KOPT-K1 (cell line): ENCODE results near the gene PLCL1.

Source experiments
- H3K27ac ChIP-seq: fragments of 200-600 bp; sonication (generic); 2 replicates; pipeline ENCODE4 v1.5.1; 2016; ENCODE audit warnings: antibody characterized with exemption, mild to moderate bottlenecking, low read depth, low read length; ENCODE audit not compliant: poor library complexity, severe bottlenecking
- H3K36me3 ChIP-seq: fragments of 200-600 bp; sonication (generic); 2 replicates; pipeline ENCODE4 v1.5.1; 2017; ENCODE audit warnings: antibody characterized with exemption, mild to moderate bottlenecking, low read length, moderate library complexity; ENCODE audit not compliant: insufficient read depth
- H3K9me3 ChIP-seq: fragments of 200-600 bp; sonication (generic); 2 replicates; pipeline ENCODE4 v1.5.1; 2017; ENCODE audit warnings: antibody characterized with exemption, low read length, mild to moderate bottlenecking; ENCODE audit not compliant: insufficient read depth, poor library complexity, severe bottlenecking

The PLCL1 gene

DNA sequence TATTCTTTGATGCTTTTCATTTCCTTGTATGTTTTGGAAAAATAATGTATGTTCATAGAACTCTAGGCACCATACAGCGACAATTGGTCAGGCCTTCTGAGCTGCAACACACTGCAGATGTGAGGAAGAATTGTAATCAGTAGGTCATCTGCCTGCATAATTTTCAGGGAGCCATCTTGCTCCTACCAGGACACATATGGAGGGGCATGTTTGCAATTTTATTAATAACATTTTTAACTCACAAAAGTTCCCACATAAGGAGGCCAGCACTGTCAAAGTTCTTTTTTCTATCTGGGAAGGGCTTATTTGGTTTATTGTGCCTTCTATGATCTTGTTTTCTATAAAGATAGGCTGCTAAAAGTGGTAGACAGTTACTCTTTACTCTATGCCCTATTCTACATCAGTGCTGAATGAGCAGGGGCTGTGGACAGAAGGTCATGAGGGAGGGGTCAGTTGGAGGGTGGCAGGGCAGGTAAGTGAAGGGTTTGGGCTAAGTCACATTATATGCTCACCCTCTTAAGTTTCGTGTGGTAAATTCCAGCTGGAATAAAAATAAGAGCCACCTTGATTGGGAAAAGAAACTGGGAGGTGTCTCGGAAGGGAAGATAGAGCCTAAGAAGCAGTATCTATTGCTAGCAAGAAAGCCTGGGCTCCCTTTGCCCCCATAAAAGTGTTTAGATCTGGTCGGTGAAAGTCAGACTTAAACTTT, 126.3 kb downstream of the PLCL1 start:
- Histone ChIP-seq H3K27ac (no peak overlapping the region), H3K36me3 (no peaks in the 10 kb centered on the region), H3K9me3 (no peaks in the 10 kb centered on the region)

DNA sequence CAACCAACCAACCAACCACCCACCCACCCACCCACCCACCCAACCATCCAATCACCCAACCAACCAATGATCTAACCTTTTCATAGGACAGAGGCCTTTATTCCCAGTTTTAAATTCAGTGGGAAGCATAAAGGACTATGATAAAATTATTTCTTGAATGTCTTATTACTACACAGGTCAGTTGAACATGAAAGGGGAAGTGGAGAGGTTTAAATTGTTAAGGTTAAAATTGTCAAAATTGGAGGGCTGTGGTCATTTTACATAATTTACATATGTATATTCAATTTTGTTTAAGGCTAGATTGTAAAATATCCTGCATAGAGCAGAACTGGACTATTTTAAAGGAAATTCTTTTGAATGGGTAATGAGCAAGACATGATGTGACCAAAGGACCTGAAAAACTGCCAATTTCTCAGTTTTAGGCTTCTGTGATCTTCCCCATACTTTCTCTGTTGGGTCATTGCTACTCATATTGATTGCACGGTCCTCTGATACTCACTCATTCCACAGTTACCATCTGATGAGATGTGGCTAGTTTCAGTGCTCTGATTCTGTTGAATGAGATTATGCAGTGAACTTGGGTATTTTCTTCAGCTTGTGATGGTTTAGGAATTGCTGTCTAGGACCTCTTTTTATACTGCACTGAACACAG, 127.4 kb downstream of the PLCL1 start:
- no peaks in the 10 kb centered on the region for H3K9me3 ChIP-seq
- no peaks in the 10 kb centered on the region for H3K36me3 ChIP-seq
- no peak overlapping the region for H3K27ac ChIP-seq

DNA sequence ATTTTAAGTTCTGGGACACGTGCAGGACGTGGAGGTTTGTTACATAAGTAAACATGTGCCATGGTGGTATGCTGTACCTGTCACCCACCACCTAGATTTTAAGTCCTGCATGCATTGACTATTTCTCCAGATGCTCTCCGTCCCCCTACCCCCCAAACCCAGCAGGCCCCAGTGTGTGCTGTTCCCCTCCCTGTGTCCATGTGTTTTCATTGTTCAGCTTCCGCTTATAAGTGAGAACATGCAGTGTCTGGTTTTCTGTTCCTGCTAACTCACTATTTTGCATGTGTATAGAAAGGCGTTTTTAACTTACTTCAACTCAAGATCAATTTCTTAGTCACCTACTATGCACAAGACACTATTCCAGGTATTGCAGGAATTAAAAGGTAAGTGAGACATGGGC, 128.0 kb downstream of the PLCL1 start:
- Histone ChIP-seq H3K9me3 (no peaks in the 10 kb centered on the region), H3K36me3 (no peaks in the 10 kb centered on the region), H3K27ac (no peak overlapping the region)

DNA sequence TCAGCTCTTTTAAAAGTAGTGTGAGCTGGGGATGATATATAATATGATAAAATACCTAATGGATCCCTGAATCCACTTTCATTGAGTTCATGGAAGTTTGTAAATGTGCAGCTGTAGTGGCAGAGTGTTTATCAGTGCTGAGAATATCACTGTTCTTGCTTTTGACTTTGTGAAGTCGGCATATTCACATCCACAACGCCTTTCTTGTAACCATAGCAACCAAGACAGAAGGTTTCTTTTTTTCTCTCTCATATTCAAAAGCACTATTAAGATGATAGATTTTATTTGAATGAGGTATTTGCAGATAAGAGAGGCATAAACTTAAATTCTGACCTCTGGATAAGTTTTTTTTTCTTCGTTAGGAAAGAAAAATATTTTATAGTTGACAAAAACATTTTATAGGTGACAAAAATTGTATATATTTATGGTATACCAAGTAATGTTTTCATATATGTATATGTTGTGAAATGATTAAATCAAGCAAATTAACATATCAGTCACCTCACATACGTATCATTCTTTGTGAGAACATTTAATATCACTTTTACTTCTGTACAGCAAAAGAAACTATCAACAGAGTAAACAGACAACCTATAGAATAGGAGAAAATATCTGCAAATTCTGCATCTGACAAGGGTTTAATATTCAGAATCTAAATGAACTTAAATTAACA, 130.0 kb downstream of the PLCL1 start:
- H3K27ac ChIP-seq: no peak overlapping the region
- no peaks in the 10 kb centered on the region for H3K9me3 ChIP-seq
- no peaks in the 10 kb centered on the region for H3K36me3 ChIP-seq

DNA sequence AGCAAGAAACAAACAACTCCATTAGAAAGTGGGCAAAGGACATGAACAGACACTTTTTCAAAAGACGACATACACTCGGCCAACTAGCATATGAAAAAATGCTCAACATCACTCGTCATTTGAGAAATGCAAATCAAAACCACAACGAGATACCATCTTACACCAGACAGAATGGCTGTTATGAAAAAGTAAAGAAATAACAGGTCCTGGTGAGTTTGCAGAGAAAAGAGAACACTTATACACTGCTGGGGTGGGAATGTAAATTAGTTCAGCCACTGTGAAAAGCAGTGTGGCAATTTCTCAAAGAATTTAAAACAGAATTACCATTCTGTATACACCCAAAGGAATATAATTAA, 130.5 kb downstream of the PLCL1 start:
- Histone ChIP-seq H3K36me3 (no peaks in the 10 kb centered on the region), H3K27ac (no peak overlapping the region), H3K9me3 (no peaks in the 10 kb centered on the region)

DNA sequence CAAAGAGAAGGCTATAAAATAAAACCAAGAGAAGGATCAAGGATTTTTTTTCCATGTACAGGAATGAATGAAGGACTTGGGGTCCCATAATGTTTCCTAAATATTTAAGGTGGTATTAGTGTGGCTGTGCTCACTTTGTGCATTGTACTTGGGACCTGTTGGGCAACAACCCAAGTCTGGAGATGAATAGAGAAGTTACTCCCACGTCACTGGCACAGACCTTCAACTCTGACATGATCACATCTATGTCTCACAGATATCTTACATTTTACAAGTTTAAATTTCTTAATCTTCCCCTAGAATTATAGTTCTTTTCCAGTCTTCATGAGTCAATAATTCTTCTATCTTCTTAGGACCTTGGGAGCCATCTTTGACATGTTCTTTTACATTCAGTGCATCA, 133.4 kb downstream of the PLCL1 start:
- Histone ChIP-seq H3K27ac (no peak overlapping the region), H3K9me3 (no peaks in the 10 kb centered on the region), H3K36me3 (no peaks in the 10 kb centered on the region)

DNA sequence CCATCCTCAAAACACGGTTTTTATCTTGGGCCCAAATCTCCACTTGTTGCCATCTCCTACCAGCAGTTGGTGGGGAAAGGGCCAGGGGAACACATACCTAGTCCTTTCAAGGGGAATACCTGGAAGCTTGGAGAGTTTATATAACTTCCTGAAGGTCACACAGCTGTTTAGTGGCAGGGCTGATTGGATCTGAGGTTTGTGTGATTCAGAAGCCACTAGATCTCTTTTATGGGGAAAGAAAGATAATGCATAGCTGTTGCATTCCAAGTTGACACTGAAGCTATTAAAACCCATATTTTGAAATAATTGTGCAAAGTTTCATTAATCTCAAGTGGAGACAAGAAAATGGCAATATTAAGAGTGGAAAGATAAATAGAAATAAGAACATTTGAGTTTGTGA, 134.2 kb downstream of the PLCL1 start:
- Histone ChIP-seq H3K9me3 (no peaks in the 10 kb centered on the region), H3K27ac (no peak overlapping the region), H3K36me3 (no peaks in the 10 kb centered on the region)

DNA sequence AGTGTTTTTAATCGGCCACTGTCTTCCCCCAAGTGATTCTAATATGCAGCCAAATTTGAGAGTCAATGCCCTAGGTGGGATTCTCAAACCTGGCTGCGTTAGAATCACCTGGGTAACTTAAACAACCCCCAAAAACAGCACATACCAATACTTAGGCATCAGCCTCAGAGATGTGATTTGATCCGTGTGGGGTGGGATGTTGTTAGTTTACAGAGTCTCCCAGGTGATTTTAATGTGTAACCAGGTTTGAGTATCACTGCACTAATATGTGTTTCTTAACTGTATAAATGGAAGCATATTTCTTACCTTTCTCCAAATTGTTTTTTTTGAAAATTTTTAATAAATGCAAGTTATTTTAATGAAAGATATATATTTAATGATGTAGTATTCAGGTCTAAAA, 135.4 kb downstream of the PLCL1 start:
- no peaks in the 10 kb centered on the region for H3K36me3 ChIP-seq
- H3K27ac ChIP-seq: no peak overlapping the region
- H3K9me3 ChIP-seq: no peaks in the 10 kb centered on the region

DNA sequence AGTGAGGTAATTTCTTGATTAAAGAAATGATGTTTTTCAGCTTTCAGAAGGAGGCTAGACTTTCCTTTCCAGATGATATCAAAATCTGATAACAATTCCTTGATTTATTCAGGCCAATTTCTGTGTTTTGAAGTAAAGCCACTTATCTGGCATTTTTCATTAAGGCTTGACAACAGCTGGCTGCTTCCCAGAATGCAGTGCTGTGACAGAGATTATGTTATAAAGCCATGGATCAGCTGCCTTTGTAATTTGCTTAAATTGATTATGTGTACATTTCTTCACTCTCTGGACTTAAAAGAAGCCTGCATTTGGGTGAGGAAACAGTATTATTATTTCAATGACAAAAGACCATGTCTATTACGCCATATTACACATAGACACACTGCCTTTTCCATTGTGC, 136.0 kb downstream of the PLCL1 start:
- no peaks in the 10 kb centered on the region for H3K36me3 ChIP-seq
- no peak overlapping the region for H3K27ac ChIP-seq
- H3K9me3 ChIP-seq: no peaks in the 10 kb centered on the region

DNA sequence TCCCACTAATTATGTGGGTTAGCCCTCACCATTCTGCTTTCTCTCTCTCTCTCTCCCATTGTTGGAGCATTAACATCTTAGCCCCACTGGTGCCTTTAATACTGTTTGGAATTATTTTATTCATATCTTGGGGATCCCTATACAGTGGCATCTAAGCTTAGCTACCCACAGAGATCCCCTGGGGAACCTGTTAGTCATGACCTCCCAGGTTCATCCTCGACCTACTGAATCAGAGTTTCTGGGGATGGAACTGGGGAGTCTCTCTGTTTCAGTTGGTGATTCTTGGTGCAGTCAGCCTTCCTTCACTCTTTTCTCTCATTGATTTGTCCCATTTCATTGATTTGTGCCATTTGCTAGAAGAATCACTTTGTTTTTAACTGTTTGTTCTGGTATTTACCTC, 137.3 kb downstream of the PLCL1 start:
- Histone ChIP-seq H3K9me3 (no peaks in the 10 kb centered on the region), H3K36me3 (no peaks in the 10 kb centered on the region), H3K27ac (no peak overlapping the region)

DNA sequence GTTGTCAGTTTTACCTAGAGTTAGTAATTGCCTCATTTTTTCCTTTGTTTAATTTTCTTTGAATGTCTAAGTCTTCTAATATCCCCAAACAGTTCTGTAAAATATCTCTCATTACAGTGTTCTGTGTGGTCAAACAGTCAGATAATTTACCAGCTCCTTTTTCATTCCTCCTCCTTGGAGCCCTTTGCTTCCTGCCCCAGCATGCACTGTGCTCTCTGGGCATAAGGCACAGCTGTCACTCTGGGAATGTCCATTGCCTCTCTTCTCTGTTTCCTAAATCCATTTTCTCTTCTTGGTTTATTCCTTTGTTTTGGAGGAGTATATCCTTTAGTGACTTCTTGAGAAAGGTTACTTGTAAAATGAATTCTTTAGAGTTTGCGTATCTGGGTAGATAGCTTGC, 139.3 kb downstream of the PLCL1 start:
- no peaks in the 10 kb centered on the region for H3K36me3 ChIP-seq

DNA sequence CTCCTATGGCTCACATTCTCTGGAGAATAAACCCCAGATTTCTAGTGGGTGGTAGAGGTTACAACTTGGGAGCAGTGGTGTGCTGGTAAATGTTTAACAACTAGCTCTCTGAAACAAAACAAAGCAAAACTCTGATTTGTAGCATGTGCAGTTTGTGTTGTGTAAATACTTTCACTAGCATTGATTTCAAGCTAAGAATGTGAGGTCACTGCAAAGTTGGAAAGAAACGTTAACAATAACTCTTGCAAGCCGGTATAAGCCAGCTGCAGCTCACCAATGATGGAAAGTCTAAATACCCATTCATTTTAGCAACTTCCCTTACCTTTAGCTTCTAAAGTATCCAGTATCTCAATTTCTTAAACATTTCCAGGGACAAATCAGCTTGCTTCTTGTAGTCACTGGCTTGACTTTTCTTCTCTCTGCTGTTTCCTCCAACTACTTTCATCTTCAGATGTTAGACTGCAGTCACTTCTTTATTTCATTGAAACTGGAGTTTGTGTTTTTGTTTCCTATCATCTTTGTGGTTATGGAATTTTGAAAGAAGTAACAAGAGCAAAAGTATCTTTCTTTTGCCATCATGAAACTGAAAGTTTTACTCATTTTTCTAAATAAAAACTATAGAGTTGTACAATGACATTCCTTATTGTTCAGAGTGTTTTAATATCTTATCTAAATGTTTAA, 140.2 kb downstream of the PLCL1 start:
- Histone ChIP-seq H3K9me3 (no peaks in the 10 kb centered on the region), H3K36me3 (no peaks in the 10 kb centered on the region), H3K27ac (no peak overlapping the region)

More for the DNA sequence above, 139.3 kb downstream of the PLCL1 start:
- Histone ChIP-seq H3K9me3 (no peaks in the 10 kb centered on the region), H3K27ac (no peak overlapping the region)

DNA sequence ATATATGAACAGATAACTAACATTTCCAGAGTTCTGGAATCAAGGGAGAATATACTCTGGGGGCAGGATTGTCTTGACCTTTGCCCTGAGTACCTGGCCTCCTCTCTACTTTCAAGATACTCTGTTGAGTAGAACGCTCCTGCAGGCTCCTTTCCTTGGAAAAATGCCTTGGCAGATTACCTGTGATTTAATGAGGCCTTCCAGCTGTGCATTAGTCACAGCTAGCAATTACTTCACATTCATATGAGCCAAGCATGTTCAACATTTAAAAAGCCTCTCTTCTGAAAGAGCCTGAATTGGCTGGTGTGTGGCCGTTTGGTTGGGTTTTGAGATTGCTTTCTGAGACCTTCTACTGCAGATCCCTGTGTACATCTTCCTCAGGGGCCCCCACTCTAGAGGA, 142.2 kb downstream of the PLCL1 start:
- no peak overlapping the region for H3K27ac ChIP-seq
- H3K36me3 ChIP-seq: no peaks in the 10 kb centered on the region
- no peaks in the 10 kb centered on the region for H3K9me3 ChIP-seq

DNA sequence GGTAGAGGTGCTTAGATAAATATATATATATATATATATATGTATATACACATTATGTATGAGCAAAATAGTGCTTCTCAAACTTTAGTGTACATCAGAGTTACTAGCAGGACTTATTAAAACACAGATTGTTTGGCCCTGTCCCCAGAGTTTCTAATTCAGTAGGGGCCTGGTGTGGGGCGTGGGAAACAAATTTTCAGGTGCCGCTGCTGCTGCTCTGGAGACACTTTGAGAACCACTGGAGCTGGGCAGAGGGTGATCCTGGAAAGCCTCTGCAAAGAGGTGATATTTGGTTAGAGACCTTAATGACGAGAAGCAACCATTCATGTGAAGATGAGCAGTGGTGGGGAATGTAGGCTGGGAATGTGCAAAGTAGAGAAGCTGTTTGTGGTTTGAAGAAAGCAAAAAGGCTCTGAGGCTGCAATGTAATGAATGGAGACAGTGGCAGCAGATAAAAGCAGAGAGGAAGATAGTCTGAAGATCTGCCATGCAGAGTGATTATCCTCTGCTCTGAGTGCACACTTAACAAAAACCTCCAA, 142.9 kb downstream of the PLCL1 start:
- H3K27ac ChIP-seq: no peak overlapping the region
- no peaks in the 10 kb centered on the region for H3K9me3 ChIP-seq
- H3K36me3 ChIP-seq: no peaks in the 10 kb centered on the region

DNA sequence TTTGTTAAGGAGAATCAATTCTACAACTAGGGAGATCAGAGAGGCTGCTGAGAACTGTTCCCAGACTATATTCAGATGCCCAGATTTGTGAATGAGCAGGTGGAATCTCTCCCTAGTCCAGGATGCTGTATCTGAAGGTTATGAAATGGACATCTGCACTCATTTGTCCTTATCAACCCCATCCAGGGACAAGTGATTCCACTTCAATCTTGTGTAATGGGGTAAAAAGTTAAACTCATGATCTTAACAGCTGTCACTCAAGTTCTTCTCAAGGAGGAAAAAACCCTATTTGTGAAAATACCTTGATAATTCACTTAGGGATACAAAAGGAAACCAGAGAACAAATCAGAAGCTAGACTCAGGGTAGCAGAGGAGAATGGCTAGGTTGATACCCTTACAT, 144.8 kb downstream of the PLCL1 start:
- Histone ChIP-seq H3K9me3 (no peaks in the 10 kb centered on the region), H3K36me3 (no peaks in the 10 kb centered on the region), H3K27ac (no peak overlapping the region)
